Gastrocnemius medialis (tissue), 4 donors: Measurements from ENCODE around the gene OTUB1.

Experiments used
- CTCF ChIP-seq, 5 experiments: fragments of 450-650 bp in 3 of 5; fragments of 200-600 bp in 2 of 5; sonication (generic) in 2 of 5; IDR thresholded peaks in 4 of 5; conservative IDR thresholded peaks in 1 of 5; 1 replicate in 4 of 5; 2 replicates in 1 of 5; pipeline ENCODE4 v1.5.1; 2016 to 2019; ENCODE audit warnings: antibody characterized with exemption in 5 of 5, mild to moderate bottlenecking in 3 of 5, moderate library complexity in 3 of 5
- POLR2A ChIP-seq, 2 donors: fragments of 450-650 bp; IDR thresholded peaks; one replicate each; pipeline ENCODE4 v1.6.1; 2017; ENCODE audit warnings: antibody characterized with exemption in 2 of 2, mild to moderate bottlenecking in 2 of 2, moderate library complexity in 2 of 2

GRCh38 chr11:63951779-63952536 is 34.3 kb upstream of the OTUB1 start:
- TF ChIP-seq CTCF (IDR thresholded peaks at IDR 0.05 in 4 of 5, conservative IDR thresholded peaks at IDR 0.05 in 1 of 5), result no peak
- no peak for TF ChIP-seq POLR2A (IDR thresholded peaks at IDR 0.05)
